Liver (tissue), 3 donors: ENCODE data around the gene UBAP1L.

Experiments used
- JUND ChIP-seq, 2 donors: IDR thresholded peaks; 2 replicates each; pipeline ENCODE4 v1.6.1; 2016; ENCODE audit warnings: antibody characterized with exemption in 2 of 2
- SP1 ChIP-seq: IDR thresholded peaks from 2 replicates; pipeline ENCODE4 v1.6.1; 2018; ENCODE audit warnings: antibody characterized with exemption, mild to moderate bottlenecking
- TAF1 ChIP-seq: conservative IDR thresholded peaks from 2 replicates; pipeline ENCODE4 v1.6.1; 2016; ENCODE audit warnings: antibody characterized with exemption, mild to moderate bottlenecking
- TF ChIP-seq, protein P1 (sequence below): IDR thresholded peaks from 2 replicates; pipeline ENCODE4 v1.6.1; 2016; ENCODE audit warnings: antibody characterized with exemption, mild to moderate bottlenecking
- TF ChIP-seq, protein P2 (sequence below): fragments of 150-350 bp; IDR thresholded peaks from 2 replicates; pipeline ENCODE4 v1.5.1; 2017; ENCODE audit warnings: improper control_type of control experiment, low read depth, low read length; ENCODE audit not compliant: missing input control
- TF ChIP-seq, protein P3 (sequence below): IDR thresholded peaks from 2 replicates; pipeline ENCODE4 v1.6.1; 2016; ENCODE audit warnings: antibody characterized with exemption
- donor health status: healthy.
- donor health status: healthy.

DNA sequence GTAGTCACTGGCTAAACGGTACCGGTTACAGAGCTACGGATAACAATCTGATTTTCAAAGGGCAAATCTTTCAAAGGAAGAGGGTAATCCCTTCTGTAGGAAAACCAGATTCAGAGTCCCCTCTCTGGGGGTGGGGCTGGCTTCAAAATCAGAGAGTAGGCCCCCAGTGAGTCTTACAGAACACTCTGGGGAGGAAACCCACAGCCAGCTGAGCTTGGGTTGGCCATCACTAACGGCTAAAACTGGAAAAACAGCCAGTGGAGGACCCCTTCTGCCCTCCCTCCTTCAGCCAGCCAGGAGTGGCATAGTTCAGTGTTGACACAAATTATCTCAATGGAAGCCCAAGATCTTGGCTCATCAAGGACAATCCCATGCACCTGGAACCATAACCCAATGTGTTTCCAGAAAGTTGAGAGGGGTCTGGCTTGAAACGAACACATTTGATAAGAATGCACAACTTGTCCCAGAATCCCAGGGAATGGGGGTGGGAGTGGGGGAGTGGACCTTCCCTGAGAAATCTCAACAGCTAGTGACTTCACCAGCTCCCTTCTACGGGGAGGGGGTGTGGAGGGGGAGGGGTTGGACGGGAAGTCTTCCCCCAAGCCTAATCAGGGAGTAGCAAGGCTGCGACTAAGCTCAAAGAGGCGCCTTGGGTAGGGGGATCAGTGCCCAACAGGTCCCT lies 48.2 kb downstream of the UBAP1L start:
- TF ChIP-seq, protein P1, sequence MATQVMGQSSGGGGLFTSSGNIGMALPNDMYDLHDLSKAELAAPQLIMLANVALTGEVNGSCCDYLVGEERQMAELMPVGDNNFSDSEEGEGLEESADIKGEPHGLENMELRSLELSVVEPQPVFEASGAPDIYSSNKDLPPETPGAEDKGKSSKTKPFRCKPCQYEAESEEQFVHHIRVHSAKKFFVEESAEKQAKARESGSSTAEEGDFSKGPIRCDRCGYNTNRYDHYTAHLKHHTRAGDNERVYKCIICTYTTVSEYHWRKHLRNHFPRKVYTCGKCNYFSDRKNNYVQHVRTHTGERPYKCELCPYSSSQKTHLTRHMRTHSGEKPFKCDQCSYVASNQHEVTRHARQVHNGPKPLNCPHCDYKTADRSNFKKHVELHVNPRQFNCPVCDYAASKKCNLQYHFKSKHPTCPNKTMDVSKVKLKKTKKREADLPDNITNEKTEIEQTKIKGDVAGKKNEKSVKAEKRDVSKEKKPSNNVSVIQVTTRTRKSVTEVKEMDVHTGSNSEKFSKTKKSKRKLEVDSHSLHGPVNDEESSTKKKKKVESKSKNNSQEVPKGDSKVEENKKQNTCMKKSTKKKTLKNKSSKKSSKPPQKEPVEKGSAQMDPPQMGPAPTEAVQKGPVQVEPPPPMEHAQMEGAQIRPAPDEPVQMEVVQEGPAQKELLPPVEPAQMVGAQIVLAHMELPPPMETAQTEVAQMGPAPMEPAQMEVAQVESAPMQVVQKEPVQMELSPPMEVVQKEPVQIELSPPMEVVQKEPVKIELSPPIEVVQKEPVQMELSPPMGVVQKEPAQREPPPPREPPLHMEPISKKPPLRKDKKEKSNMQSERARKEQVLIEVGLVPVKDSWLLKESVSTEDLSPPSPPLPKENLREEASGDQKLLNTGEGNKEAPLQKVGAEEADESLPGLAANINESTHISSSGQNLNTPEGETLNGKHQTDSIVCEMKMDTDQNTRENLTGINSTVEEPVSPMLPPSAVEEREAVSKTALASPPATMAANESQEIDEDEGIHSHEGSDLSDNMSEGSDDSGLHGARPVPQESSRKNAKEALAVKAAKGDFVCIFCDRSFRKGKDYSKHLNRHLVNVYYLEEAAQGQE, result no peak
- TF ChIP-seq, protein P2, sequence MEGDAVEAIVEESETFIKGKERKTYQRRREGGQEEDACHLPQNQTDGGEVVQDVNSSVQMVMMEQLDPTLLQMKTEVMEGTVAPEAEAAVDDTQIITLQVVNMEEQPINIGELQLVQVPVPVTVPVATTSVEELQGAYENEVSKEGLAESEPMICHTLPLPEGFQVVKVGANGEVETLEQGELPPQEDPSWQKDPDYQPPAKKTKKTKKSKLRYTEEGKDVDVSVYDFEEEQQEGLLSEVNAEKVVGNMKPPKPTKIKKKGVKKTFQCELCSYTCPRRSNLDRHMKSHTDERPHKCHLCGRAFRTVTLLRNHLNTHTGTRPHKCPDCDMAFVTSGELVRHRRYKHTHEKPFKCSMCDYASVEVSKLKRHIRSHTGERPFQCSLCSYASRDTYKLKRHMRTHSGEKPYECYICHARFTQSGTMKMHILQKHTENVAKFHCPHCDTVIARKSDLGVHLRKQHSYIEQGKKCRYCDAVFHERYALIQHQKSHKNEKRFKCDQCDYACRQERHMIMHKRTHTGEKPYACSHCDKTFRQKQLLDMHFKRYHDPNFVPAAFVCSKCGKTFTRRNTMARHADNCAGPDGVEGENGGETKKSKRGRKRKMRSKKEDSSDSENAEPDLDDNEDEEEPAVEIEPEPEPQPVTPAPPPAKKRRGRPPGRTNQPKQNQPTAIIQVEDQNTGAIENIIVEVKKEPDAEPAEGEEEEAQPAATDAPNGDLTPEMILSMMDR, result no peak
- TF ChIP-seq JUND (IDR thresholded peaks at IDR 0.05) (no peak), TAF1 (no peak), SP1 (no peak)
- TF ChIP-seq, protein P3, sequence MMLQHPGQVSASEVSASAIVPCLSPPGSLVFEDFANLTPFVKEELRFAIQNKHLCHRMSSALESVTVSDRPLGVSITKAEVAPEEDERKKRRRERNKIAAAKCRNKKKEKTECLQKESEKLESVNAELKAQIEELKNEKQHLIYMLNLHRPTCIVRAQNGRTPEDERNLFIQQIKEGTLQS, result no peak
